Tongue (tissue), 2 donors: ENCODE measurements around the gene PRPF19. TPM values are rescaled to one million over a fixed set of nuclear protein-coding genes. Genes with fewer than 3 reads are reported as not detected.

ENCODE experiments used
- DNase-seq: peaks from one replicate; pipeline ENCODE4 v3.0.0-alpha.2; 2015
- total RNA-seq: library from RNA; depleted of rRNA; stranded (reverse); fragments of >200 nt; gene quantifications from one replicate; pipeline ENCODE4 v1.2.3, GENCODE V29; 2014

Gene PRPF19
- total RNA-seq, 1 donor from 2014 or later = 35.9 TPM

DNA sequence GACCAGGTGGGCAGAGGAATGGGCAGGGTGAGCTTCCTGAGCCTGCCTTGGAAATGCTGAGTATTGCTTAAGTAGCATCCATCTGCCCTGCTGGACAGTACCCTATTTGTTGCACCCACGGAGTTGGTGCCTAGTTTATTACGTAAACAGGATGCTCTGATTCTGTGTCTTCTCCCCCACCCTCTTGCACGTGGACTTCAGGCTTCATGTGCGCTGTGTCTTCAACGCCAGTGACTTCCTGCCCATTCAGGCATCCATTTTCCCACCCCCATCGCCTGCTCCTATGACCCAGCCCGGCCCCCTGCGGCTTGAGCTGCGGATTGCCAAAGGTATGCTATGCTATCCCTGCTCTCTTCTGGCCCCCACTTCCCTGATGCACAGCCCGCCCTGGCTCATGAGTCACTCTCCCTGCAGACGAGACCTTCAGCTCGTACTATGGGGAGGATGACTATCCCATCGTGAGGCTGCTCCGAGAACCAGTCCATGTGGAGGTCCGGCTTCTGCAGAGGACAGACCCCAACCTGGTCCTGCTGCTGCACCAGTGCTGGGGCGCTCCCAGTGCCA lies 33.3 kb downstream of the PRPF19 start:
- DNase-seq = no peak

DNA sequence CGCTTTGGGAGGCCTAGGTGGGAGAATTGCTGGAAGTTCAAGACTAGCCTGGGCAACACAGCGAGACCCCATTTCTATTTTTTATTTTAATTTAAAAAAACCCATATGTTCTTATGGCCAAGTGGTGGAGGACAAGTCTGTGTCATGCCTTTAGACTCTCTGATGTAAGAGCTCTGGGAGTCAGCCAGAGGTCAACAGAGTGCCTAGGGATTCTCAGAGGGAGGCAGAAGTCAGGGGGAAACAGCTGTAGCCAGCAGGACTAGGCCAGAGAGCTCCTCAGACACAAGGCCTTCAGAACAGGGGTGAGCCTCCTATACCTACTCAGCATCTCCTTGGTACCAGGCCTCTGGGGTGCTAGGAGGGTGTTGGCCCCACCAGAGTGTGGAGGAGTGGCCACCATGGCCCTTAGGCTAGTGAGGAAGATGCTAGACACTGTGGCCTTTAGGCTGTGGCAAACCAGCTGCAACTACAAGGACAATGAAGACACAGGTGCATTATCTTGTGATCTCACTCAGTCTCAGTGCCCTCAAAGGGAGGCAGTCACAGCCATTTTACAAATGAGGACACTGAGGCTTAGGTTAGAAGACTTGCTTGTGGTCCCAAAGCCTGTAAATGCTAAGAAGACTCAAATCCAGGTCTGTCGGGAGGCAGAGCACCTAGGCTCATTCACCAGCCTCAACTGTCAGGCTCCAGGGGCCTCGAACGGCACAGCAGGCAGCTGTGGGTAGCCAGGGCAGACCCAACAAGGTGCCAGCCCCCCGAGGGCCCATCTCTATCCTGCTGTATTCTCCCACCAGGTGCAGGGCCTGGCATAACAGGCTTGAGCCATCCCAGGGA lies 34.0 kb downstream of the PRPF19 start:
- DNase-seq = peak; percentile 64

GRCh38 chr11:60871378-60872061 lies 34.9 kb downstream of the PRPF19 start:
- no peak for DNase-seq

DNA sequence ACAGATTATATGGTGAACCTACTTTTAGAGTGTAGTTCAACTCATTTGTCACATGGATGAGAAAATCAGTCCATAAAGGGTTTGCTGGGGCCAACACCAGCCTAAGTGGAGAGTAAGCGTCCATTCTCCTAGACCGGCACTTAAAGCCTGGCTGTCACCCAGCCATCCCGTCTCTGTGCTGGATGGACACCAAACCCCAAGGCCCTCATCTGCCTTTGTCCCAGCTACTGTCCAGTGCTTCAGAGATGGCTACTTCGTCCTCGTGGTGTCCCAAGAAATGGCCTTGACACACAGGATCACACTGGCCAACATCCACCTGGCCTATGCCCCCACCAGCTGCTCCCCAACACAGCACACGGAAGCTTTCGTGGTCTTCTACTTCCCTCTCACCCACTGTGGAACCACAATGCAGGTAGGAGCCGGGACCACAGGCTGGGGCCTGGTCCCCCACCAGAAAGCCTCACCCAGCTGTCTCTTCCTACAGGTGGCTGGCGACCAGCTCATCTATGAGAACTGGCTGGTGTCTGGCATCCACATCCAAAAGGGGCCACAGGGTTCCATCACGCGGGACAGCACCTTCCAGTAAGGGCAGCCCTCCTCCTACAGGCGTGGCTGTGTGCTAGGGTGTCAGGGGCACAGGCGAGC lies 35.5 kb downstream of the PRPF19 start:
- DNase-seq = no peak

DNA sequence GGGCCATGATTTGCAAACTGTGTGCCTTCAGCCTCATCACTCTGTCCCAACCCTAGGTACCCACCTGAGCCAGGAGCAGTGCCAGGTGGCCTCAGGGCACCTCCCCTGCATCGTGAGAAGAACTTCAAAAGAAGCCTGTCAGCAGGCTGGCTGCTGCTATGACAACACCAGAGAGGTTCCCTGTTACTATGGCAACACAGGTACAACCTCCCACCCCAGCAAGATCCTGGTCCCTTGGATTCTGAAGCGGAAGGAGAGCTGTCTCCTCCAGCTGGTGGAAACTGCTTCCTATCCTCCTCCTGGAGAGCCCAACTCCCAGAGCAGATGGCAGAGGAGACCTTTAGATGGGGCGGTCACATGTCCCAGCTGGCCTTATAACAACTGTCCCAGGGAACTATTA lies 36.1 kb downstream of the PRPF19 start:
- DNase-seq = no peak

DNA sequence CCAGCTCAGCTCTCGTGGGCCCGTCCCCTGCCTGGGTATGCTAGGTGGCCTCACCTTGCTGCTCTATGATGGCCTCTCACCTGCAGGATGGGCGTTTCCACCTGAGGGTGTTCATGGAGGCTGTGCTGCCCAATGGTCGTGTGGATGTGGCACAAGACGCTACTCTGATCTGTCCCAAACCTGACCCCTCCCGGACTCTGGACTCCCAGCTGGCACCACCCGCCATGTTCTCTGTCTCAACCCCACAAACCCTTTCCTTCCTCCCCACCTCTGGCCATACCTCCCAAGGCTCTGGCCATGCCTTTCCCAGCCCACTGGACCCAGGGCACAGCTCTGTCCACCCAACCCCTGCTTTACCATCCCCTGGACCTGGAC lies 36.9 kb downstream of the PRPF19 start:
- DNase-seq = no peak

GRCh38 chr11:60868682-60869450 lies 37.5 kb downstream of the PRPF19 start:
- DNase-seq = no peak

DNA sequence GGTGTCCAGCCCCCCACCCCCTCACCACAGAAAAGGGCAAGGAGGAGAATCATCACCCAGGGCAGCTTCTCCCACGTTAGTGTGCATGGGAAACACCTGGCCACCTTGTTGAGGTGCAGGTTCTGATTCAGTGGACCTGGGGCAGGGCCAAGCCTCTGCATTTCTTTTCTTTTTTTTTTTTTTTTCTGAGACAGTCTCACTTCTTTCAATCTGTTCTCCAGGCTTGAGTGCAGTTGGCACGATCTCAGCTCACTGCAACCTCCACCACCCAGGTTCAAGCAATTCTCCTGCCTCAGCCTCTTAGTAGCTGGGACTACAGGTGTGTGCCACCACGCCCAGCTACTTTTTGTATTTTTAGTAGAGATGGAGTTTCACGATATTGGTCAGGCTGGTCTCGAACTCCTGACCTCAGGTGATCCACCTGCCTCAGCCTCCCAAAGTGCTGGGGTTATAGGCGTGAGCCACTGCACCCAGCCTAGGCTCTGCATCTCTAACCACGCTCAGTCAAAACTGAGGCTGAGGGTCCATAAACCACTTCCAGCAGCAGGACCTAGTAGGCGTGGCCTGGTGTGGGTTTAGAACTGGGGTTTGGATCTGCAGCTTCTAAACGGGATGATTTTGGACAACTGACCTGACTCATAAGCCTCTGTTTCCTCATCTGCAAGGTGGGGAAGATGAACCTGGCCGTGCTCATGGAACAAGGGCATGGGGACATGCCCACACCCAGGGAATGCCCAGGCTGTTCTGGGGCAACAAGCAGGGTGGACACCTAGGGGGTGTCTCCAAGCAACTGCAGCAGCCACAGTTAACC lies 38.3 kb downstream of the PRPF19 start:
- no peak for DNase-seq

GRCh38 chr11:60866911-60867870 lies 39.2 kb downstream of the PRPF19 start, which contains the start of gene ZP1:
Gene ZP1, plus strand, starts transcription at chr11:60867542. Its CDS starts 20 bp downstream, at chr11:60867562.
- no peak for DNase-seq

DNA sequence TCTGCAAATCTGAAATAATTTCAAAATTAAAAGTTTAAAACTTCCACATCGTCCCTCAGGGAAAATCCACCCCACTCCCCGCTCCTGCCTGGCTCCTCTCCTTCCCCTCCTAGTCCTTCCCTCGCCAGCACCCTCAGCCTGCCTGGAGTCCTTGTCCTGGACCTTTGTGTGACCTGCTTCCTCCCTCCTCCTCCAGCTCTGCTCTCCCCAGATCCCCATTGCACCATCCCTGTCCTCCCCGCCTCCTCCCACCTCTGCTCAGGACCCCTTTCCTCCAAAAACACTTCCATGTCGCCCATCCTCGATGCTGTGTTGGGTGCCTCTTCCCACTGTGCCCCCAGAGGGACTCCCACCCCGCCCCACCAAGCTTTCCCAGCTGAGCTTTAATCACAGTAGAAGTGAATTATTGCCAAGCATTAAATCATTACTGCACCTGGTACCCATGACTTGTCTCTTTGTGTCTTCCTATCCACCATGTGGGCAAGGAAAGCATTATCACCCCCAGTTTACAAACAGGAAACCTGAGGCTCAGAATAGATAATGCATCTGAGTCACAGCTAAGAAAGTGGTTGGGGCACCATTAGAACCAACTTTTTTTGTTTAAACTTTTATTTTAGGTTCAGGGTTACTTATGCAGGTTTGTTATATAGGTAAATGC lies 41.4 kb downstream of the PRPF19 start:
- DNase-seq = no peak

GRCh38 chr11:60863550-60864521 lies 42.5 kb downstream of the PRPF19 start:
- no peak for DNase-seq

DNA sequence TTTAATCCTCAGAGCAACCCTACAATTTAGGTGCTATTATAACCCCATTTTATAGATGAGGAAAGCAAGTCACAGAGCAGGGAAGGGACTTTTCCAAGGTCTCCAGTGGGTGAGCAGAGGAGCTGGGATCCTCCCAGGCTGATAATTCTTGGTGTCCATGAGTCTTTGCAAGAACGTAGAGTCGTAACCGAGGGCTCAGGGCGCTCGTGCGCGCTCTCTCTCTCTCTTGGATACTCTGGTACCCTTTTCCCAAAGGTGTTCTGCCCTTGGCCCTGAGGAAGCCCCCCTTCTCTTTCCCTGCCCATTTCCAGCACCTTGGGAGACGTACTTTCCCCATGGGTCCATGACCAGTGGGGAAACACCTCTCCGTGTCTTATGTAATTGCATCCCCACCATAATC lies 44.2 kb downstream of the PRPF19 start:
- DNase-seq = no peak

DNA sequence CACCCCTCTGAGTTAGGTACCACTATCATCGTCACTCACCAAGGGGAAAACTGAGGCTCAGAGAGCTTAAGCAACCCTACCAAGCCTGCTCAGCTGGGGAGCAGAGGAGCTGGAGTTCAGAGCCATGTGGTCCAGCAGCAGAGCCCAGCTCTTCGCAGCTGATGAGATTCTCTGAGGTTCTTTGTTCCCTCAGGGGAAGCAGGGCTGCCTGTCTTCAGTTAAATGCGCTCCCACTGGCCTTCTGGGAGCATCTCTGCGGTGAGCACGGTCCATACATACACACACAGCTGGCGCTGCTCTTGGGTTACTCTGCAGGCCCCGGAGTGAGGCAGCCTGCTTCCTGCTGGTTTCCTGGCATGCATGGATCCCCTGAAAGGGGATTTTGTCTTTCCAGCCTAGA lies 45.4 kb downstream of the PRPF19 start:
- peak; percentile 49 for DNase-seq

GRCh38 chr11:60859616-60860250 lies 46.7 kb downstream of the PRPF19 start:
- DNase-seq = no peak

GRCh38 chr11:60858731-60859464 lies 47.5 kb downstream of the PRPF19 start:
- DNase-seq = no peak

DNA sequence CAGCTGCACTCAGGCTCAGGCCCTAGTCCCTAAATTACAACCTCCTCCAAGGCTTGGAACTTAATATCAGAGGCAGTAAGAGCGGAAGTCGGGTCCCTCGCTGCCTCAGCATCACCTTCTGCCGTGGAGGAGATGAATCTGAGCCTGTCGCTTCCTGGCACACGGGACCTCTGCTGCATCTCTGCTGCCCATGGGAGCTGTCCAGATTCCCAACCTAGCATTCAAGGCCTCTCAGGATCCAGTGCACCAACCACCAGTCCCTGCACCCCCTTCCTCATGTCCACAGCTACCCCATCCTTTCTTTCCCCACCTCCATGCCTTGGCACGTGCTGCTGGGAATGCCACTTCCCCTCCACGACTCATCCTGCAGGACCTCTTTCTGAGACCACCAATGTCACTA lies 48.1 kb downstream of the PRPF19 start:
- DNase-seq = no peak
